Mesenchymal stem cell (in vitro differentiated cells and primary cell): ENCODE data around the gene SATB1.
"Not testable (repeated sequence)": the region's sequence is repeated elsewhere in the genome, so short reads cannot be mapped to it uniquely, and the experiment has no call there.

Experiments
- DNase-seq: peaks from one replicate; pipeline ENCODE4 v3.0.0-alpha.2; 2013
- H2AFZ ChIP-seq: one replicate; pipeline ENCODE4 v1.6.1; 2013; ENCODE audit warnings: low read depth, mild to moderate bottlenecking, control low read depth, inconsistent platforms, low read length, moderate library complexity
- H2AK5ac ChIP-seq: 2 replicates; pipeline ENCODE4 v1.6.1; 2013; ENCODE audit warnings: low read length, moderate library complexity, mild to moderate bottlenecking, inconsistent platforms; ENCODE audit not compliant: severe bottlenecking
- H2BK120ac ChIP-seq: one replicate; pipeline ENCODE4 v1.6.1; 2013; ENCODE audit warnings: low read depth, mild to moderate bottlenecking, inconsistent platforms, low read length, moderate library complexity
- H2BK12ac ChIP-seq, 2 experiments: one replicate each; pipeline ENCODE4 v1.6.1; 2013; ENCODE audit warnings: inconsistent platforms in 2 of 2, low read length in 2 of 2, mild to moderate bottlenecking in 2 of 2, moderate library complexity in 2 of 2, control low read depth in 1 of 2
- H2BK15ac ChIP-seq: one replicate; pipeline ENCODE4 v1.6.1; 2013; ENCODE audit warnings: mild to moderate bottlenecking, low read depth, inconsistent platforms; ENCODE audit not compliant: poor library complexity, severe bottlenecking
- H2BK5ac ChIP-seq: 2 replicates; pipeline ENCODE4 v1.6.1; 2013; ENCODE audit warnings: low read depth, mild to moderate bottlenecking, low read length, control low read depth, inconsistent platforms; ENCODE audit not compliant: poor library complexity, severe bottlenecking
- H3K14ac ChIP-seq, 2 experiments: one replicate each; pipeline ENCODE4 v1.6.1; 2013; ENCODE audit warnings: inconsistent platforms in 2 of 2, low read length in 2 of 2, control low read depth in 1 of 2, mild to moderate bottlenecking in 1 of 2, moderate library complexity in 1 of 2
- H3K18ac ChIP-seq, 2 experiments: one replicate each; pipeline ENCODE4 v1.6.1; 2013; ENCODE audit warnings: inconsistent platforms in 2 of 2, low read length in 2 of 2, control low read depth in 1 of 2, low read depth in 1 of 2, mild to moderate bottlenecking in 1 of 2
- H3K23ac ChIP-seq, 2 experiments: one replicate each; pipeline ENCODE4 v1.6.1; 2013; ENCODE audit warnings: inconsistent platforms in 2 of 2, low read length in 2 of 2, mild to moderate bottlenecking in 2 of 2, moderate library complexity in 2 of 2, control low read depth in 1 of 2
- H3K27ac ChIP-seq: 2 replicates; pipeline ENCODE4 v1.5.1; 2013; ENCODE audit warnings: mild to moderate bottlenecking, moderate library complexity, low read length, control low read depth, inconsistent platforms; ENCODE audit not compliant: poor library complexity, severe bottlenecking
- H3K27me3 ChIP-seq, 2 experiments: 2 replicates each; pipeline versions ENCODE4 v1.6.1 to v1.7.0; 2013; ENCODE audit warnings: low read length in 2 of 2, mild to moderate bottlenecking in 2 of 2, moderate library complexity in 2 of 2, control low read depth in 1 of 2, inconsistent platforms in 1 of 2; ENCODE audit not compliant: control insufficient read depth in 1 of 2, insufficient read depth in 1 of 2
- H3K36me3 ChIP-seq, 2 experiments: 2 replicates each; pipeline versions ENCODE4 v1.6.1 to v1.7.0; 2013; ENCODE audit warnings: low read length in 2 of 2, control low read depth in 1 of 2, inconsistent platforms in 1 of 2, low read depth in 1 of 2, mild to moderate bottlenecking in 1 of 2; ENCODE audit not compliant: insufficient read depth in 2 of 2, control insufficient read depth in 1 of 2
- H3K4ac ChIP-seq, 2 experiments: one replicate each; pipeline ENCODE4 v1.6.1; 2013; ENCODE audit warnings: inconsistent platforms in 2 of 2, low read length in 2 of 2, mild to moderate bottlenecking in 2 of 2, moderate library complexity in 2 of 2, control low read depth in 1 of 2, low read depth in 1 of 2
- H3K4me1 ChIP-seq: 2 replicates; pipeline ENCODE4 v1.6.1; 2013; ENCODE audit warnings: low read depth, low read length, control low read depth; ENCODE audit not compliant: control insufficient read depth, insufficient read depth
- H3K4me2 ChIP-seq: 2 replicates; pipeline ENCODE4 v1.6.1; 2013; ENCODE audit warnings: low read length, mild to moderate bottlenecking, inconsistent platforms; ENCODE audit not compliant: poor library complexity, severe bottlenecking
- H3K4me3 ChIP-seq, 2 experiments: 2 replicates each; pipeline versions ENCODE4 v1.5.1 to v1.7.0; 2013; ENCODE audit warnings: low read length in 2 of 2, mild to moderate bottlenecking in 2 of 2, control low read depth in 1 of 2, low read depth in 1 of 2; ENCODE audit not compliant: insufficient read depth in 1 of 2
- H3K79me1 ChIP-seq: replicated peaks from 2 replicates; pipeline ENCODE4 v1.6.1; 2013; ENCODE audit warnings: mild to moderate bottlenecking, control low read depth, low read length, inconsistent platforms; ENCODE audit not compliant: poor library complexity, severe bottlenecking
- H3K9ac ChIP-seq: 2 replicates; pipeline ENCODE4 v1.7.0; 2013; ENCODE audit warnings: mild to moderate bottlenecking, low read length, moderate library complexity
- H3K9me3 ChIP-seq: 2 replicates; pipeline ENCODE4 v1.7.0; 2013; ENCODE audit warnings: mild to moderate bottlenecking, low read length; ENCODE audit not compliant: control insufficient read depth
- H4K8ac ChIP-seq: one replicate; pipeline ENCODE4 v1.6.1; 2013; ENCODE audit warnings: inconsistent platforms, mild to moderate bottlenecking, low read length, moderate library complexity
- H4K91ac ChIP-seq: one replicate; pipeline ENCODE4 v1.6.1; 2013; ENCODE audit warnings: mild to moderate bottlenecking, low read length, inconsistent platforms
- WGBS: methylation state at CpG from one replicate; pipeline ENCODE4 v1.1.7; 2013; ENCODE audit warnings: mixed read lengths; 5-methylcytosine and 5-hydroxymethylcytosine counted together

The SATB1 gene

DNA sequence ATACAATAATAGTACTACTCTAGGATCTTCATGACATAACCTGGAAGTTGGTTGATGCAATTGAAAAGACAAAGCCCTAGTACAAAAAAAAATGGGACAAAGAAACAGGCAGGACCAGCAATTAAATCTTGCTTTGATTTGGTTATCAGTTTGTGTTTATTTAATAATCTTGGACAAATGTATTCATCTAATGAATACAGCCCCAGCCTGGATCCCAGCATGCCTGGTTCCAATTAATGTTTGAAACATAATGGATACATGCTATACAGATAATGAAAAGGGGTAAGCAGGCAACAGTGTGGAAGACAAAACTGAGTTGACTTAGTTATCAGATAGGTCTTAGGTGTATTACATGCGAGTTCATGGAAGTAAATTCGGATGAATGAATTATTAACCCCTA, 29.6 kb upstream of the SATB1 start:
- H4K91ac ChIP-seq, result no peak overlapping the region
- H3K27ac ChIP-seq, result no peak overlapping the region
- no peak overlapping the region for H2BK12ac ChIP-seq
- H3K9ac ChIP-seq, result no peak overlapping the region
- H2BK5ac ChIP-seq, result no peak overlapping the region
- H2BK15ac ChIP-seq, result no peak overlapping the region
- no peak overlapping the region for H3K4me2 ChIP-seq
- no peak overlapping the region for H3K4ac ChIP-seq
- H3K23ac ChIP-seq, result no peak overlapping the region
- no peaks in the 10 kb centered on the region for H3K36me3 ChIP-seq
- no peaks in the 10 kb centered on the region for H3K79me1 ChIP-seq
- no peak overlapping the region for H3K4me3 ChIP-seq
- DNase-seq, result no peak
- H3K9me3 ChIP-seq, result no peaks in the 10 kb centered on the region
- peaks cover 0 to 8% of the 10 kb centered on the region in 2 experiments for H3K27me3 ChIP-seq
- H3K18ac ChIP-seq, result no peak overlapping the region
- no peak overlapping the region for H3K14ac ChIP-seq
- no peaks in the 10 kb centered on the region for H3K4me1 ChIP-seq
- H2AK5ac ChIP-seq, result no peak overlapping the region
- no peak overlapping the region for H2BK120ac ChIP-seq
- H4K8ac ChIP-seq, result no peak overlapping the region
- H2AFZ ChIP-seq, result no peak overlapping the region
- 82% methylated on average over 2 of the region's 2 CpGs for WGBS

DNA sequence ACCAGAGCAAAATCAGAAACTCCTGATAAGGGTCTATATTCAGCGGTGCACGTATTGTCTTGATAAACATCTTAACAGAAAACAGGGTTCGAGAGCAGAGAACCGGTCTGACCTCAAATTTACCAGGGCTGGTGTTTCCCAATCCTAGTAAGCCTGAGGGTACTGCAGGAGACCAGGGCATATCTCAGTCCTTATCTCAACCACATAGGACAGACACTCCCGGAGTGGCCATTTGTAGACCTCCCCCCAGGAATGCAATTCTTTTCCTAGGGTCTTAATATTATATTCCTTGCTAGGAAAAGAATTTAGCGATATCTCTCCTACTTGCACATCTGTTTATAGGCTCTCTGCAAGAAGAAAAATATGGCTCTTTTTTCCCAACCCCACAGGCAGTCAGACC, 24.5 kb upstream of the SATB1 start:
- H4K8ac ChIP-seq, H2BK12ac ChIP-seq, H3K4me3 ChIP-seq, H3K36me3 ChIP-seq, H2BK15ac ChIP-seq, H3K27ac ChIP-seq, H3K4ac ChIP-seq, H3K14ac ChIP-seq, H3K9ac ChIP-seq, H2AK5ac ChIP-seq, H3K4me1 ChIP-seq, H3K79me1 ChIP-seq, H2AFZ ChIP-seq, H3K23ac ChIP-seq, H2BK120ac ChIP-seq, H3K4me2 ChIP-seq, DNase-seq, H4K91ac ChIP-seq, H2BK5ac ChIP-seq, H3K18ac ChIP-seq: not testable (repeated sequence)
- Histone ChIP-seq H3K27me3 (peaks cover 16 to 35% of the 10 kb centered on the region in 2 experiments), H3K9me3 (peaks cover 12% of the 10 kb centered on the region)
- WGBS, result 97% methylated on average over 6 of the region's 6 CpGs

DNA sequence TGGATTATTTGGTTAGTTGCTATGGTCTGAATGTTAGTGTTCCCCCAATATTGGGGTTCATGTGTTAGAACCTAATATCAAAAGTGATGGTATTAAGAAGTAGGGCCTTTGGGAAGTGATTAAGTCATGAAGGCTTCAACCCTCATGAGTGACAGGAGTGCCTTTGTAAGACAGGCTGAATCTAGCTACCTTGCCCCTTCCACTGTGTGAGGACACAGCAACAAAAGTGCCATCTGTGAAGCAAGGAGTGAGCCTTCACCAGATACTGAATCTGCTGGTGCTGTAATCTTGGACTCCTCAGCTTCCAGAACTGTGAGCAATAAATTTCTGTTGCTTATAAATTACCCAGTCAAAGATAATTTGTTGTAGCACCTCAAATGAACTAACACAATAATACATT, 22.6 kb upstream of the SATB1 start:
- H3K4me1 ChIP-seq, result peaks cover 17% of the 10 kb centered on the region

DNA sequence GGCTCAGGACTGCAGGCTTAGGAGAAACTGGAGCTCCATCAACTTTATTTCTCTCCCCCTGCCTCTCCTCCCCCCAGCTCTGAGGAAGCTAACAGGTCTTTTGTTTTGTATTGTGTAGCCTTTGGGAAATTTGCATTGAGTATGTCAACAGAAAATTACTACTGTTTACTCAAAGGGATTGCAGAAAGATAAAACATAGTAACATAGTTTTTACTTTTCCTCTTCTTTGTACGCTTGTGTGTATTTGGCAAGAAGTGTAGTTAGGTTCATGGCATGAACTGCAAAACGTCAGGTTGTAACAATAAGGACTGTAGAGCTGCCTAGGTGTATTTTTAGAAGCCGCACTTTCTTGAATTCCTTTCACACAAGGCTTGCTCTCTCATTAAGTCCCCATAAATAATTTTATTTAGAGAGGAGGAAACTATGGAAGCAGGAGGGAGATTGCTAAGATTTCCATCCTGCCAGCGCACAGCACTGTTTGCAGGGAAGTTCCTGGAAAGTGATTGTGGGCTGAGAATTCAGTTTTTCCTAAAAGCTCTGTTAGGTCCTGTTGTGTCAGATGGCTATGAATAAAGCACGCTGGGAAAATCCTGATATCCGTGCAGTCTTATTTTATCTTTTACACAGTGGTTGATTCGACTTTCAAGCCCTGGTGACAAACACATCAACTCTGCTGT, 21.1 kb upstream of the SATB1 start:
- Histone ChIP-seq H4K8ac (no peak overlapping the region), H3K18ac (no peak overlapping the region), H3K4ac (no peak overlapping the region), H3K4me2 (no peak overlapping the region), H3K9ac (no peak overlapping the region), H2BK5ac (no peak overlapping the region), H2BK15ac (no peak overlapping the region), H3K27ac (no peak overlapping the region), H3K23ac (no peak overlapping the region), H3K79me1 (no peaks in the 10 kb centered on the region), H2BK12ac (no peak overlapping the region), H3K4me3 (no peak overlapping the region), H3K4me1 (peaks cover 17% of the 10 kb centered on the region), H3K9me3 (peaks cover 12% of the 10 kb centered on the region), H2BK120ac (no peak overlapping the region), H2AFZ (no peak overlapping the region), H3K14ac (no peak overlapping the region), H3K27me3 (peaks cover 34 to 51% of the 10 kb centered on the region in 2 experiments), H4K91ac (no peak overlapping the region), H2AK5ac (no peak overlapping the region), H3K36me3 (no peaks in the 10 kb centered on the region)
- 54% methylated on average over 3 of the region's 7 CpGs for WGBS
- no peak for DNase-seq

More for the DNA sequence above, 22.6 kb upstream of the SATB1 start:
- H2BK15ac ChIP-seq, result no peak overlapping the region
- no peaks in the 10 kb centered on the region for H3K79me1 ChIP-seq
- no peak overlapping the region for H3K27ac ChIP-seq
- no peak overlapping the region for H3K18ac ChIP-seq
- no peak overlapping the region for H2AK5ac ChIP-seq
- H2BK12ac ChIP-seq, result no peak overlapping the region
- no peak overlapping the region for H4K91ac ChIP-seq
- H3K4ac ChIP-seq, result no peak overlapping the region
- no peak overlapping the region for H2AFZ ChIP-seq
- no peak overlapping the region for H3K4me2 ChIP-seq
- no peak overlapping the region for H3K14ac ChIP-seq
- no peak for DNase-seq
- H4K8ac ChIP-seq, result no peak overlapping the region
- H2BK120ac ChIP-seq, result no peak overlapping the region
- no peak overlapping the region for H3K4me3 ChIP-seq
- no peak overlapping the region for H3K23ac ChIP-seq
- peaks cover 34 to 45% of the 10 kb centered on the region in 2 experiments for H3K27me3 ChIP-seq
- H2BK5ac ChIP-seq, result no peak overlapping the region
- H3K9ac ChIP-seq, result no peak overlapping the region
- H3K9me3 ChIP-seq, result peaks cover 12% of the 10 kb centered on the region
- H3K36me3 ChIP-seq, result no peaks in the 10 kb centered on the region
